ENCODE measurements around the gene TENM3. TPM values are rescaled to one million over a fixed set of nuclear protein-coding genes. Genes with fewer than 3 reads are reported as not detected.

TENM3 gene
- total RNA-seq, 2 experiments from 2014 or later = not detected

DNA sequence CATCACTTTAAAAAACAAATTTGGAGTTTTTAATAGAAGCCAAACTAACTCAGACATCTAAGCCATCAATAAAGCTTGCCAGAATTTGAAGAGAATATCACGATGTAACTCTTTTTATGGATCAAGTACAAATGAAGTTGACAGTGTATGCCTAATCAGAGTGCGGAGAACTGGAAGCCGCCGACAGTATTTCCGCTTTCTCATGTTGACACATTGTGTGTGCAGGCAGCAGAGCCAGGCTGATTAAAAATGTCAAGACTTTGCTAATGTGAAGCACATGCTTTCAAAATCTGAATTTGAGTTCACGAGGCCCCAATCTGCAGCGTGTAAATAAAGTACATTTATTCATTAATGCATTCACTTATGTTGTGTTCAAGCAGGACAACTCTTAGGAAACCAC lies 161.2 kb downstream of the TENM3 start:
- Histone ChIP-seq H4K20me1 (ENCODE audit: insufficient read depth, low read length) (no peaks in the 10 kb centered on the region), H2AFZ (ENCODE audit: low read length) (no peak overlapping the region), H3K4me1 (ENCODE audit: insufficient read depth, low read length, poor library complexity, severe bottlenecking) (no peaks in the 10 kb centered on the region), H3K4me3 (ENCODE audit: low read depth, low read length, poor library complexity, severe bottlenecking) (no peak overlapping the region), H3K27ac (ENCODE audit: low read depth, low read length, poor library complexity, severe bottlenecking) (no peak overlapping the region), H3K4me2 (ENCODE audit: low read length) (no peak overlapping the region), H3K9me3 (ENCODE audit: low read length) (no peaks in the 10 kb centered on the region), H3K79me2 (ENCODE audit: insufficient read depth, low read depth, low read length) (no peaks in the 10 kb centered on the region), H3K36me3 (ENCODE audit: insufficient read depth, low read length) (no peaks in the 10 kb centered on the region), H3K9me2 (ENCODE audit: insufficient read depth, low read length) (no peaks in the 10 kb centered on the region)
- ChIA-PET CTCF (ENCODE audit: unreplicated experiment) (no interaction called here), POLR2A (no interaction called here)
- intact Hi-C loops (cut with micrococcal nuclease; ENCODE audit: unreplicated experiment) = no loop called here
- no peak for DNase-seq (ENCODE audit: low spot score)
- no TSS peak for BruUV-seq (replicated peaks)
- no peak for TF ChIP-seq EZH2phosphoT487 (IDR thresholded peaks at IDR 0.05; ENCODE audit: borderline replicate concordance, low read depth, low read length)
- TF ChIP-seq, protein P1, sequence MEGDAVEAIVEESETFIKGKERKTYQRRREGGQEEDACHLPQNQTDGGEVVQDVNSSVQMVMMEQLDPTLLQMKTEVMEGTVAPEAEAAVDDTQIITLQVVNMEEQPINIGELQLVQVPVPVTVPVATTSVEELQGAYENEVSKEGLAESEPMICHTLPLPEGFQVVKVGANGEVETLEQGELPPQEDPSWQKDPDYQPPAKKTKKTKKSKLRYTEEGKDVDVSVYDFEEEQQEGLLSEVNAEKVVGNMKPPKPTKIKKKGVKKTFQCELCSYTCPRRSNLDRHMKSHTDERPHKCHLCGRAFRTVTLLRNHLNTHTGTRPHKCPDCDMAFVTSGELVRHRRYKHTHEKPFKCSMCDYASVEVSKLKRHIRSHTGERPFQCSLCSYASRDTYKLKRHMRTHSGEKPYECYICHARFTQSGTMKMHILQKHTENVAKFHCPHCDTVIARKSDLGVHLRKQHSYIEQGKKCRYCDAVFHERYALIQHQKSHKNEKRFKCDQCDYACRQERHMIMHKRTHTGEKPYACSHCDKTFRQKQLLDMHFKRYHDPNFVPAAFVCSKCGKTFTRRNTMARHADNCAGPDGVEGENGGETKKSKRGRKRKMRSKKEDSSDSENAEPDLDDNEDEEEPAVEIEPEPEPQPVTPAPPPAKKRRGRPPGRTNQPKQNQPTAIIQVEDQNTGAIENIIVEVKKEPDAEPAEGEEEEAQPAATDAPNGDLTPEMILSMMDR (conservative IDR thresholded peaks at IDR 0.05; ENCODE audit: low read length) = no peak

DNA sequence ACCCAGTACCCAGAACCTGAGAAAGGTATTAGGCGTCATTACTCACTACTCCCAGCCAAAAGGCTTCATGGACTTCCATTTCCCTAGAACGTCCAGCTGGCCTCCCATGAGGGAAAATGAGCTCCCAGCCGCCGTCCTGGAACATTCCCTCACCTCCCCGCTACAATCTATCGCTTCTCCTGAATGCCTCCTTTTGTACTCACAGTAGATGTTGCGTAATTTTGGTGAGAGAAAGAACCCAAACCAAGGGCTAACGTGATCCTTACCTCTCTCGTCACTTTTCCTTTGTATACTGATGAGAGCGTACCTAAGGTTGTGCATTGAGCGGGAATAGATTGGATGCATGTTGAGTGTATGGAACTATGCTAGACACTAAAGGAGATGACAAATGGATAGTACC lies 161.9 kb downstream of the TENM3 start:
- H3K36me3 ChIP-seq (ENCODE audit: insufficient read depth, low read length) = no peaks in the 10 kb centered on the region
- no peak overlapping the region for H2AFZ ChIP-seq (ENCODE audit: low read length)
- ChIA-PET CTCF (ENCODE audit: unreplicated experiment) (no interaction called here), POLR2A (no interaction called here)
- DNase-seq (ENCODE audit: low spot score) = no peak
- no peak overlapping the region for H3K27ac ChIP-seq (ENCODE audit: low read depth, low read length, poor library complexity, severe bottlenecking)
- intact Hi-C loops (cut with micrococcal nuclease; ENCODE audit: unreplicated experiment) = no loop called here
- no peaks in the 10 kb centered on the region for H4K20me1 ChIP-seq (ENCODE audit: insufficient read depth, low read length)
- H3K4me3 ChIP-seq (ENCODE audit: low read depth, low read length, poor library complexity, severe bottlenecking) = no peak overlapping the region
- H3K79me2 ChIP-seq (ENCODE audit: insufficient read depth, low read depth, low read length) = no peaks in the 10 kb centered on the region
- no peaks in the 10 kb centered on the region for H3K9me2 ChIP-seq (ENCODE audit: insufficient read depth, low read length)
- H3K4me1 ChIP-seq (ENCODE audit: insufficient read depth, low read length, poor library complexity, severe bottlenecking) = no peaks in the 10 kb centered on the region
- H3K4me2 ChIP-seq (ENCODE audit: low read length) = no peak overlapping the region
- no peaks in the 10 kb centered on the region for H3K9me3 ChIP-seq (ENCODE audit: low read length)
- BruUV-seq (replicated peaks) = no TSS peak
- TF ChIP-seq, protein P1 (conservative IDR thresholded peaks at IDR 0.05; ENCODE audit: low read length) = no peak
- TF ChIP-seq EZH2phosphoT487 (IDR thresholded peaks at IDR 0.05; ENCODE audit: borderline replicate concordance, low read depth, low read length) = no peak

DNA sequence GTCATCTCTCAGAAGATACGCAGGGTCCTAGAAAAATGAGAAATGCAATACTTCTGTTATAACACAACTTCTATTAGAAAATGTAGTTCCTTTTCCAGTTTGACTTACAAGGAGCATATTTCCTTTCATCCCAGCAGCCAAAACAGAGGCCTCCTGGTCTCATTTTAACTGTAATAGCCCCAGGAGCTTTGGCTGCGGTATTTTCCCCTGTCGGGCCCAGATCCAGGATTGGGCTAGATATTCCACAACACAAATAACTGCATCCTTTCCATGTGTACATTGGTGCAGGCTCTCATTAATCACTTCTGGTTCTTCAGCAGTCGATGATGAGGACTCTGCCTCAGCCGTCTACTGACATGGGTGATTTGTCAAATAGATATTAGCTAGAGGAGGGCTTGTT lies 166.1 kb downstream of the TENM3 start:
- H3K4me3 ChIP-seq (ENCODE audit: low read depth, low read length, poor library complexity, severe bottlenecking) = no peak overlapping the region
- H3K79me2 ChIP-seq (ENCODE audit: insufficient read depth, low read depth, low read length) = no peaks in the 10 kb centered on the region
- no peak overlapping the region for H3K27ac ChIP-seq (ENCODE audit: low read depth, low read length, poor library complexity, severe bottlenecking)
- H3K9me3 ChIP-seq (ENCODE audit: low read length) = 0 out of 2 replicates have a peak, but pooled peaks cover 11% of the 10 kb centered on the region
- H3K4me1 ChIP-seq (ENCODE audit: insufficient read depth, low read length, poor library complexity, severe bottlenecking) = no peaks in the 10 kb centered on the region
- intact Hi-C loops (cut with micrococcal nuclease; ENCODE audit: unreplicated experiment) = no loop called here
- CTCF ChIA-PET (ENCODE audit: unreplicated experiment) = no interaction called here
- POLR2A ChIA-PET = no interaction called here
- no TSS peak for BruUV-seq (replicated peaks)
- no peak overlapping the region for H3K4me2 ChIP-seq (ENCODE audit: low read length)
- H3K36me3 ChIP-seq (ENCODE audit: insufficient read depth, low read length) = no peaks in the 10 kb centered on the region
- no peak for DNase-seq (ENCODE audit: low spot score)
- H2AFZ ChIP-seq (ENCODE audit: low read length) = no peak overlapping the region
- H4K20me1 ChIP-seq (ENCODE audit: insufficient read depth, low read length) = no peaks in the 10 kb centered on the region
- TF ChIP-seq EZH2phosphoT487 (IDR thresholded peaks at IDR 0.05; ENCODE audit: borderline replicate concordance, low read depth, low read length) = no peak
- TF ChIP-seq, protein P1 (conservative IDR thresholded peaks at IDR 0.05; ENCODE audit: low read length) = no peak
- no peaks in the 10 kb centered on the region for H3K9me2 ChIP-seq (ENCODE audit: insufficient read depth, low read length)

All from OCI-LY7 (cell line).